Omental fat pad (tissue), 4 donors: Measurements from ENCODE around the gene C15orf61. TPM values are rescaled to one million over a fixed set of nuclear protein-coding genes. Genes with fewer than 3 reads are reported as not detected.

Experiments used
- ATAC-seq: fragments of 150-250 bp; one replicate; pipeline ENCODE4 v1.9.1; 2016; ENCODE audit warnings: mild to moderate bottlenecking, moderate library complexity; ENCODE audit not compliant: low FRiP score
- DNase-seq: peaks from one replicate; pipeline ENCODE4 v3.0.0-alpha.2; 2019; ENCODE audit warnings: low spot score
- CTCF ChIP-seq, 3 donors: fragments of 450-650 bp; IDR thresholded peaks; one replicate each; pipeline ENCODE4 v1.5.1; 2016 to 2017; ENCODE audit warnings: antibody characterized with exemption in 3 of 3, mild to moderate bottlenecking in 3 of 3, moderate library complexity in 2 of 3
- total RNA-seq, 4 donors: library from RNA; depleted of rRNA; stranded (reverse); fragments of >200 nt; gene quantifications; one replicate each; pipeline ENCODE4 v1.1.0, GENCODE V29; 2016

The C15orf61 gene
- total RNA-seq, 4 donors from 2014 or later, result 3.8 to 12.1 (median 6.3) TPM

DNA sequence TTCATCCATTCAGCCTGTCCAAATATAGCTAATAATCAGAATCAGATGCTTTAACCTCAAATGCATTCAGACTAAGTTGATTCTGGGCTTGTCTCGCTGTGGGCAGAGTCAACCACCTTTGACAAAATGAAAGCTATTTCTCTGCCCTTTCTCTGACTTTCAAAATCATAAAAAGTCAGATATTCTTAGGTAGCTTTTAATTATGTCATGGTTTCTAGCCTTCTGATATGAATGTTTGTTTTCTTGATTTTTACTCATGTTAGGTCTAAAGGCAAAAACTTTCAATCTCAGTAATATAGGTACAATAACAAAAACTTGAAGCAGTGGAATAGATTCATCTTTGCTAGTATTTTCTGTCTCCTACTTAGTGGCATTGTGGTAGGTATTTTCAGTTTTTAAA is 25.3 kb upstream of the C15orf61 start:
- TF ChIP-seq CTCF (IDR thresholded peaks at IDR 0.05), result no peak
- no peak for DNase-seq
- no peak for ATAC-seq

GRCh38 chr15:67501177-67501835 is 19.6 kb upstream of the C15orf61 start:
- ATAC-seq (no peak), DNase-seq (no peak)
- TF ChIP-seq CTCF (IDR thresholded peaks at IDR 0.05), result no peak

DNA sequence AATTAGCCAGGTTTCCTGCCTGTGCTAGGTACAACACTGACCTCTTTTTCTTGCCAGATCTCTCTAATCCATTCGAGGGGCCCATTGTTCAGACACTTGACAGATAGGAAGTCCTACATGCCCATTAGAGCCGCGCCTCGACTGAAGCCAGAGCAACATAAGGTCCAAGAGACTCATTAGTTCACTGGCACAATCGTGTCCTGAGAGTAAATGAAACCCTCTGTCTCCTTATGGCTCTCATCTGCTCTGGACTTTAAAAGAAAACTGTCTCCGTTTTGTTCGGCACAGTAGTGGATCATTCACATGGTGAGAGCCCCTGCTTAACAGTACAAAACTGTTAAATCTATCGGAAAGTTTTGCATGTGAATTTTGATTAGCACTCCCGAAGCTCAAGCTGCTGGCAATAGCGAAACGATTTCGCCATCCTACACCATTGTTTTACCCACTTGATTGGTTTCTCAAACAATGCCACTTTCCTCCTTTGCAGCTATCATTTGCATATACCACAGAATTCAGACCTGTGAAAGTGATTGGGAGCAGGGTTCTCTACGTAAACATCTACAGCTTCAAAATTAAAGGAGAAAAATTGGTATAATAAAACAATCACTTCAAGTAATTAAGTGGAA is 19.0 kb upstream of the C15orf61 start:
- no peak for ATAC-seq
- no peak for TF ChIP-seq CTCF (IDR thresholded peaks at IDR 0.05)
- no peak for DNase-seq

GRCh38 chr15:67504056-67504455 is 16.9 kb upstream of the C15orf61 start:
- DNase-seq (no peak), ATAC-seq (no peak)
- TF ChIP-seq CTCF (IDR thresholded peaks at IDR 0.05), result no peak

- no peak for ATAC-seq
- TF ChIP-seq CTCF (IDR thresholded peaks at IDR 0.05), result no peak
These were observed 16.1 kb upstream of the C15orf61 start for GRCh38 chr15:67504796-67505195.

DNA sequence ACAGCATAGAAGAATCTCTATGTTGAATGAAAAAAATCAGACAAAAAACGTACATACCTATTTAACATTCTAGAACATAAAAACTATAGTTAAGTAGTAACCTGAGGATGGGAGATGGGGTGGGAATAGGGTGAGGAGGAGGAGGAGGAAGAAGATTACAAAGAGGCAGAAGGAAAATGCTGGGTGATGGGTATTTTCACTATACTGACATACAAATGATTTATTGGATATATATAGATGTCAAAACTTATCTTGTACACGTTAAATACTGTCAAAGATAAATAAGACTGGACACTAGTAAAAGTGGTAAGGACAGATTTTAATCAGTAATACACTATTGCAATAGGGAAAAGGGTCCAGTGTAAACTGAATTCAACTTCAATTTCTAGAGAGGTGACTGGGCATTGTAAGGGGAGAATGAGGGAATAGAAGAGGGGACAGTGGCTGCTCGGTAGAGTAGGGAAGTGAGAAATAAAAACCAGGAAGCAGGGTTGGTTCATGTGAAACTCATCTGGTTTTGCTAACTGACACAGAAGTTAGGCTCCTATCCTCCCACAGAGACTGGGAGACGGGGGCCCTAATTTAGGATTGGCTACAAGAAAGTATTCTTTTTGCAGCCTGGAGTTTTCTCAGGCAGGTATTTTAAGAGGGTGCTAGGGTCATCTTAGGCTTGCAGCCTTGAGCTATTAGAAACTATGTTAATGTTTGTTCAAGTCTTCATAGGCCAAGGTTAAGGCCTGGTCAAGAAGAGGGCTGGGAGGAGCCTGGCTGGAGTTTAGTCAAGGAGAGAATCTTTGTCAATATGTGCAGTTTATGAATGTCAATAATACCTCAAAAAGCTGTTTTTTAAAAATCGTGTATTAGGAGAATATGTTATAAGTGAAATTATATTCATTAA is 15.0 kb upstream of the C15orf61 start:
- no peak for TF ChIP-seq CTCF (IDR thresholded peaks at IDR 0.05)
- ATAC-seq (no peak), DNase-seq (no peak)

More at GRCh38 chr15:67504796-67505195, 16.1 kb upstream of the C15orf61 start:
- no peak for DNase-seq
